ENCODE measurements around the gene TREX2.
A peak's percentile ranks its signal among the peaks of the same experiment; 100 is the strongest.

DNA sequence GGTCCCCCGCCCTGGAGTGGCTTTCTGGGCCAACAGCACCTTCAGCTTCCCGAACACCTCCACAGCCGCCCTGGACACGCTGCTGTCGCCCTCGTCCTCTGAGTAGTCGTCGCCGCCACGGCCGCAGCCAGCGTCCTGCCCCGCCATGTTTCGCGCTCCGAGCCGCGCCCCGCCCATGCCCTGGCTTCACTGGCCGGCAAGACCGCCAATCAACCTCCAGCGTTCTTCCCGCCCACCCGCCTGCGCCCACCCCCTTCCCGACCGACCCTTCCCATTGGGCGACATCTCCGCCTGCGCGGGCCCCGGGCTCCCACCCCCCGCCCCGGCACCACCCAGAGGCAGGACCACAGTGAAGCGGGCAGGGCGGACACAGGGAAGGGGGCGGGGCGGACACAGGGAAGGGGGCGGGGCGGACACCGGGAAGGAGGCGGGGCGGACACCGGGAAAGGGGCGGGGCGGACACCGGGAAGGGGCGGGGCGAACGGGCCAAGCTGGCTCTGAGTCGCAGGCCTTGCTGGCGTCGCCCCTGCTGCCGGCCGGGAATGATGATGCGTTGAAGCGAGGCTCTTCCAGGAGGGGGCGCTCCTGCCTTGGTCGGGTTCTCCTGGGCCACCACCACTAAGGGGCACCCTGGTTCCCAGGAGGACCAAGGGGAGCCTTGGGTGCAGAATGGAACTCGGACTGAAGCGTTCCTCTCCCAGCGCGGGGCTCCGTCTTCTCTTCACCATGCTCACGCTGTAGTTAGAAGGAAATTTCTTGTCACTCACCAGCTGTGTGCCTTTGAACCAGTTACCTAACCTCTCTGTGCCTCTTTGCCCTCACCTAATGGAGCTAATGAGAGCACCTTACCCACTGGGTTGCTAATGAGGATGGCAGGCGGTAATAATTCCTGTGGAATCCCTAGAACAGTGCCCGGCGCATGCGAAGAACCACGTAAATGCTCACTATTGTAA, 24.8 kb upstream of the TREX2 start, which contains the start of gene HAUS7:
- TF ChIP-seq POLR2AphosphoS5 (IDR thresholded peaks at IDR 0.05; ENCODE audit: low read depth, low read length) (peak; percentile 42; the same call in 1 of the 2 replicates), EZH2 (IDR thresholded peaks at IDR 0.05; ENCODE audit: low read depth, low read length, severe bottlenecking) (no peak), POLR2A (IDR thresholded peaks at IDR 0.05; ENCODE audit: control extremely low read depth in 1 of 2, low read depth in 2 of 2, low read length in 2 of 2) (peak in 1 of 2 experiments; percentile 42; a peak in 1 of 3 replicates)

All from H1 (cell line).